Measurements from ENCODE around the gene HCN2. TPM values are rescaled to one million over a fixed set of nuclear protein-coding genes. Genes with fewer than 3 reads are reported as not detected.
A peak's percentile ranks its signal among the peaks of the same experiment; 100 is the strongest.

HCN2 gene
- total and polyA plus RNA-seq, 7 donors = 0.04 to 0.13 (median 0.07) TPM; not detected in 3

DNA sequence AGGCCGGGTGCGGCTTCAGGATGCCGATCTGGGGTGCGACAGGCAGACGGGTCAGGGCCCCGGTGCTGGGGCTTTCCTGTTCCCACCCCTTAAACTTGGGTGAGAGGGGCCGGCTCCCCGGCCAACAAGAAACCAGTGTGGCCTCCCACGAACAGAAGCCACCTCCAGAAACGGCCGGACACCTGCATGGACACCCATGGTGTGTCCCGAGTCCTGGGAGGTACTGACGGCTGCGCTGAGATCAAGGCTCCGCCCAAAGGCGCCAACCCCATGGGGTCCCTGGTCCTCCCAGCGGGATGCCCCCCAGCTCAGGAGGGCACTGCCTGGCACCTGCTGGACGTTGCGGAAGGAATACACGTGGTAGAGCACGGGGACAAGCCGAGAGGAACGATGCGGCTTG is 32.1 kb downstream of the HCN2 start:
- 91 to 92% (median 91%) methylated on average over 24 of the region's 24 CpGs for WGBS, 3 donors
- Histone ChIP-seq H3K4me1 (no peaks in the 10 kb centered on the region), H3K27me3 (ENCODE audit: insufficient read depth in 3 of 3, low read length in 2 of 3) (no peaks in the 10 kb centered on the region), H3K4me3 (no peak overlapping the region), H3K27ac (no peak overlapping the region), H3K9me3 (no peaks in the 10 kb centered on the region), H3K36me3 (ENCODE audit: insufficient read depth in 1 of 2, low read depth in 1 of 2) (peaks cover 22 to 90% of the 10 kb centered on the region in 2 donors)
- intact Hi-C loops (cut with DNase I) = no loop called here
- no peak for ATAC-seq
- DNase-seq = peak in 1 of 2 donors; percentile 46
- TF ChIP-seq, protein P1, sequence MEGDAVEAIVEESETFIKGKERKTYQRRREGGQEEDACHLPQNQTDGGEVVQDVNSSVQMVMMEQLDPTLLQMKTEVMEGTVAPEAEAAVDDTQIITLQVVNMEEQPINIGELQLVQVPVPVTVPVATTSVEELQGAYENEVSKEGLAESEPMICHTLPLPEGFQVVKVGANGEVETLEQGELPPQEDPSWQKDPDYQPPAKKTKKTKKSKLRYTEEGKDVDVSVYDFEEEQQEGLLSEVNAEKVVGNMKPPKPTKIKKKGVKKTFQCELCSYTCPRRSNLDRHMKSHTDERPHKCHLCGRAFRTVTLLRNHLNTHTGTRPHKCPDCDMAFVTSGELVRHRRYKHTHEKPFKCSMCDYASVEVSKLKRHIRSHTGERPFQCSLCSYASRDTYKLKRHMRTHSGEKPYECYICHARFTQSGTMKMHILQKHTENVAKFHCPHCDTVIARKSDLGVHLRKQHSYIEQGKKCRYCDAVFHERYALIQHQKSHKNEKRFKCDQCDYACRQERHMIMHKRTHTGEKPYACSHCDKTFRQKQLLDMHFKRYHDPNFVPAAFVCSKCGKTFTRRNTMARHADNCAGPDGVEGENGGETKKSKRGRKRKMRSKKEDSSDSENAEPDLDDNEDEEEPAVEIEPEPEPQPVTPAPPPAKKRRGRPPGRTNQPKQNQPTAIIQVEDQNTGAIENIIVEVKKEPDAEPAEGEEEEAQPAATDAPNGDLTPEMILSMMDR (IDR thresholded peaks at IDR 0.05) = no peak

DNA sequence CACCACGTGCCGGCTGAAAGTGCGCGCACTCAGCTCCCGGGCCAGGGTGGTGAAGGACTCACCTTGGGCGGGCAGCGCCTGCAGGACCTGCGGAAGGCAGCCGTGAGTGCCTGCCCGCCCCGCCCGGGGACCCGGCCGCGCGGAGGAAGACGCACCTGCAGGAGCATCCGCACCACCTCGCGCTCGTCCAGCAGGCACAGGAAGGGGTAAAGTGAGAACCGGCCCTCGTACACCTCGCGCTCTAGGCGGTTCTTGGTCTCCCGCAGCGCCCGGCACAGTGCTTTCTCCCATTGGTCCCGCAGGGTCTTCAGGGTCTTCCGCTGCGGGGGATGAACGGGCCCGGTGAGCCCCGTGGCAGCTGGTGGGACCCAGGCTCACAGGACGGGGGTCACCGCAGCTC is 33.0 kb downstream of the HCN2 start:
- Histone ChIP-seq H3K4me3 (no peak overlapping the region), H3K9me3 (no peaks in the 10 kb centered on the region), H3K36me3 (ENCODE audit: insufficient read depth in 1 of 2, low read depth in 1 of 2) (peaks cover 20 to 90% of the 10 kb centered on the region in 2 donors), H3K27me3 (ENCODE audit: insufficient read depth in 3 of 3, low read length in 2 of 3) (no peaks in the 10 kb centered on the region), H3K4me1 (no peaks in the 10 kb centered on the region), H3K27ac (no peak overlapping the region)
- intact Hi-C loops (cut with DNase I) = no loop called here
- 94 to 97% (median 94%) methylated on average over 35 to 37 of the region's 37 CpGs for WGBS, 3 donors
- DNase-seq (no peak), ATAC-seq (no peak)
- TF ChIP-seq, protein P1 (IDR thresholded peaks at IDR 0.05) = no peak

DNA sequence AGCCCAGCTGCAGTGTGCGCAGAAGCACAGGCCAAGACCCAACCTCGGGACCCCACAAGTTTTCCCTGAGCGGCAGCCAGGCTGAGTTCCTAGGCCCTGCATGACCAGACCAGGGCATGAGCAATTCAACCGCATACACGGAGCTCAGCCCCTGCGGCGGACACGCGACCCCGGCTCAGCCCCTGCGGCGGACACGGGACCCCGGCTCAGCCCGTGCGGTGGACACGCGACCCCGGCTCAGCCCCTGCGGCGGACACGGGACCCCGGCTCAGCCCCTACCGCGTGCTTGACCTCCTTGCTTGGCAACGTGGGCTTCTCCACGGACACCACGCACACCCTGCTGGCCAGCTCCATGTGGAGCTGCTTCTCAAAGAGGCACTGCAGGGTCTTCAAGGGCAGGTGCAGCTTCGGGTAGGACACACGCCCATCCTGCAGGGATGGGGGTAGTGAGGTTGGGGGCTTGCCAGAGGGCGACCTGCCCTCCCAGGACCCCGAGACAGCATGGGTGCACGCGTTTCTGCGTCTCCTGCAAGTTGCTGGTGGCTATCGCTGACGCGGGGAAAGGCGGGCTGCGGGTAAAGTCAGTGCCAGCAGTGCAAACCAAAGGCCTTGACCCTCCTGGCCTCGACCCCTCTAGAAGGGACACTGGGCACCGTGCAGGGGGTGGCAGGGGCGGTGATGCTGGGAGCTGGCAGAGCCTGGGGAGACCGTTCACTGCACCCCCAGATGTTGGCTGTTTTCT is 33.7 kb downstream of the HCN2 start:
- no peak for DNase-seq
- H3K4me3 ChIP-seq = no peak overlapping the region
- H3K36me3 ChIP-seq (ENCODE audit: insufficient read depth in 1 of 2, low read depth in 1 of 2) = peaks cover 14 to 90% of the 10 kb centered on the region in 2 donors
- H3K9me3 ChIP-seq = no peaks in the 10 kb centered on the region
- H3K27ac ChIP-seq = peak overlapping the region; percentile 10
- ATAC-seq = no peak
- intact Hi-C loops (cut with DNase I) = no loop called here
- H3K27me3 ChIP-seq (ENCODE audit: insufficient read depth in 3 of 3, low read length in 2 of 3) = no peaks in the 10 kb centered on the region
- TF ChIP-seq, protein P1 (IDR thresholded peaks at IDR 0.05) = no peak
- no peaks in the 10 kb centered on the region for H3K4me1 ChIP-seq
- 90 to 95% (median 94%) methylated on average over 44 of the region's 44 CpGs for WGBS, 3 donors

DNA sequence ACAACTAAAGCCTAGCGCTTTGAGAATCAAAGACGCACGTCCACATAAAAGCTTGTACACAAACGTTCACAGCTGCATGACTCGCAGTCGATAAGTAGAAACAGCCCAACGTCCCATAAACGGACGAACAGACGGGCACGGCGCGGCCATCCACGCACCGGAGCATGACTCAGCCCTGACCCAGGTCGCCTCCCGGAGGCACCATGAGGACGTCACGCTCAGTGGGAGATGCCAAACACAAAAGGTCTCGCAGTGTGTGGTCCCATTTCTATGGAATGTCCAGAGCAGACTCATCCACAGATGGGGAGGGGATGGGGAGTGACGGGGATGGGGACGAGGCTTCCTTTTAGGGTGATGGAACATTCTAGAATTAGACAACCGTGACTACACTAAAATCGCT is 34.3 kb downstream of the HCN2 start:
- TF ChIP-seq, protein P1 (IDR thresholded peaks at IDR 0.05) = no peak
- ATAC-seq (peak in 2 of 4 donors; percentile 32 to 34), DNase-seq (no peak)
- Histone ChIP-seq H3K4me3 (no peak overlapping the region), H3K27ac (peak overlapping the region; percentile 16), H3K27me3 (ENCODE audit: insufficient read depth in 3 of 3, low read length in 2 of 3) (no peaks in the 10 kb centered on the region), H3K9me3 (no peaks in the 10 kb centered on the region), H3K36me3 (ENCODE audit: insufficient read depth in 1 of 2, low read depth in 1 of 2) (peaks cover 9 to 90% of the 10 kb centered on the region in 2 donors), H3K4me1 (no peaks in the 10 kb centered on the region)
- 71 to 73% (median 72%) methylated on average over 24 of the region's 24 CpGs for WGBS, 3 donors
- intact Hi-C loops (cut with DNase I) = no loop called here
